Central memory CD8-positive, alpha-beta T cell (primary cell): ENCODE measurements around the gene SETD3.
A peak's percentile ranks its signal among the peaks of the same experiment; 100 is the strongest.

Experiments used
- ATAC-seq: fragments of 150-1000 bp; cut with Tn5 transposase; replicated peaks from 2 replicates; pipeline ENCODE4 v1.10.0; 2022; ENCODE audit warnings: mild to moderate bottlenecking, moderate FRiP score, moderate number of reproducible peaks; ENCODE audit not compliant: poor library complexity, severe bottlenecking; ENCODE audit errors: extremely low read depth
- DNase-seq, 2 donors: peaks; one replicate each; pipeline ENCODE4 v3.0.0; 2021; ENCODE audit warnings: low spot score in 2 of 2
- H3K27ac Mint-ChIP-seq: one replicate; pipeline ENCODE4 v1.8.0; 2022; ENCODE audit warnings: low read depth, mild to moderate bottlenecking, moderate library complexity, mixed read lengths
- H3K27me3 Mint-ChIP-seq: one replicate; pipeline ENCODE4 v1.8.0; 2022; ENCODE audit warnings: mixed read lengths
- H3K36me3 Mint-ChIP-seq: one replicate; pipeline ENCODE4 v1.8.0; 2022; ENCODE audit warnings: mild to moderate bottlenecking, moderate library complexity, mixed read lengths; ENCODE audit not compliant: insufficient read depth
- H3K4me1 Mint-ChIP-seq: one replicate; pipeline ENCODE4 v1.8.0; 2022; ENCODE audit warnings: mixed read lengths
- H3K4me3 Mint-ChIP-seq: one replicate; pipeline ENCODE4 v1.8.0; 2022; ENCODE audit warnings: mild to moderate bottlenecking, moderate library complexity, mixed read lengths
- H3K9me3 Mint-ChIP-seq: one replicate; pipeline ENCODE4 v1.8.0; 2022; ENCODE audit warnings: mixed read lengths

Gene SETD3

DNA sequence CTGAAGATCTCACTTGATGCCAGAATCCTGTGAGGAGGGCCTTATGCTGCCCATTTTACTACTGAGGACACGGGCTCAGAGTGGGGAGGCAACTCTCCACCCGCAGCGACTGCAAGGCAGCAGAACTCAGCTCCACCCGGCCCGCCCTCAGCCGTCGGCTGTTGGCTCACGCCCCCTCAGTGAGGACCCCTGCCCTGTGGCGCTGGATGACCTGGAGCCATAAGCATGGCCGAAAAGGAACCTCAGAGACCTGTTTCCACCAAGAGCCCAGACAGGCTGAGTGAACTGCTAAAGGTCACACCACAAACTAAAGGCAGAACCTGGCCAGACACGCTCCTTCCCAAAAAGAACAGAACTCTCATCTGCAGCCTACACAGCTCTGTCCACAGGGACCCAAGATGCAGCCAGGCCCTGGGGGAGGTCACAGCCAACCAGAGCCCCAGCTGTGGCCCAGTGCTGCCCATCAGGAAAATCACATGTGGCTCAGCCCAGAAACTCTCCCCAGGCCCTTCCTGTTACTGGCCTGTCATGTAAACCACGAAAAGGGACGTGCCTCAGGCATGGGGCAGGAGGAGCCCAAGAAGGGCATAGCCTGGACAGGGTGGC, 33.4 kb upstream of the SETD3 start:
- no peak for DNase-seq
- H3K27ac Mint-ChIP-seq: peak overlapping the region; percentile 49

DNA sequence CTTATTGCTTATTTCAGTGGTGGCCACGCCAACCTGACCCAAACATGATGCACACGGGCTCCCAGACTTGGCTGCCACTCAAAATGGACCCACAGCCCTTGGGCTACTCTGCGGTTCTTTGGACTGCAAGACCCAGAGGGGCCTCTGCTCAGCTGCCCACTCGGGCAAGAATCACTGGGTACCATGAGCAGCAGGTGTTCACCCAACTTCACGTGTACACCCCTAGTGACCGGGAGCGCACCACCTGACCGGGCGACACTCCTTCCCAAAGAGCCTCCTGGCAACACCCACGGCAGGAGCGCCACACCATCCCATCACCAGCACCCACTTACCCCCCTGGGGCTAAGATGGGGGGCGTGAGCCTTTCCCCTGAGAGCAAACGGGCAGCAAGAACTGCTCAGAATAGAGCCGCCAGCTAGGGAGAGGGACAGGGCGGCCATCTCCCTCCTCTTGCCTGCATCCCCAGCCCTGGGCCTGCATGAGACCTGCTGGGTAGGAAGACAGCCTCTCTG, 32.6 kb upstream of the SETD3 start:
- no peak overlapping the region for H3K27ac Mint-ChIP-seq
- H3K27me3 Mint-ChIP-seq: no peaks in the 10 kb centered on the region
- peaks cover 37% of the 10 kb centered on the region for H3K36me3 Mint-ChIP-seq
- H3K9me3 Mint-ChIP-seq: no peaks in the 10 kb centered on the region
- H3K4me3 Mint-ChIP-seq: no peak overlapping the region
- ATAC-seq (no peak), DNase-seq (no peak)
- peaks cover 4% of the 10 kb centered on the region for H3K4me1 Mint-ChIP-seq

More for the DNA sequence above, 33.4 kb upstream of the SETD3 start:
- no peaks in the 10 kb centered on the region for H3K27me3 Mint-ChIP-seq
- ATAC-seq: no peak
- peaks cover 32% of the 10 kb centered on the region for H3K36me3 Mint-ChIP-seq
- no peaks in the 10 kb centered on the region for H3K9me3 Mint-ChIP-seq
- H3K4me1 Mint-ChIP-seq: no peaks in the 10 kb centered on the region
- no peak overlapping the region for H3K4me3 Mint-ChIP-seq

DNA sequence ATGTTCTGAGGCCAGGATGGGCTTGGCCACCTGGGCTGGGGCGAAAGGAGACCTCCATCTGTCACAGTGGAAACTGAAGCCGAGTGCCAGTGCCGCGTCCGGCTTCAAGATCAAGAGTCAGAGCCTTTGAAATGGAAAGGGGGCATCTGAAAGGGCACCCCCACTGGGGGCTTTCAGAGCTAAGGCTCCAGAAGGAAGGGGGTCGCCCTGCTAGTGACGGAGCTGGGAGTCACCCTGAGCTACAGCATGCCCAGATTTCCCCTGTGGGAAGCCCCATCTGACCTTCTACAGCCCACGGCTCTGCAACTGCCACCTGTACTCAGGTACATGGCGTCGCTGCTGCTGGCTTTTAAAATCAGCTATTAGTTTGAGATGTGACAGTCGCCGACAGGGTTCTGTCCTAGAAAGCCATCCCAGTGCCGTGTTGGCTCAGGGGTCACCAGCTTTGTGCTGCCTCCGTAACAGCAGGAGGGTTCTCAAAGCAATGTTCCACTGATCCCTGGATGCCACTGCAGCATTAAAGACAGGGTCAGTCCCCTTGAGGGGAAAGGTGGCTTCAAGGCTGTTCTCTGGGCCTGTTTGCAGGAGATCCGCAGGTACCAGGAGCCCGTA, 32.0 kb upstream of the SETD3 start:
- H3K4me3 Mint-ChIP-seq: no peak overlapping the region
- no peak overlapping the region for H3K27ac Mint-ChIP-seq
- peaks cover 40% of the 10 kb centered on the region for H3K36me3 Mint-ChIP-seq
- H3K4me1 Mint-ChIP-seq: peaks cover 5% of the 10 kb centered on the region
- ATAC-seq (no peak), DNase-seq (no peak)
- H3K9me3 Mint-ChIP-seq: no peaks in the 10 kb centered on the region
- no peaks in the 10 kb centered on the region for H3K27me3 Mint-ChIP-seq

DNA sequence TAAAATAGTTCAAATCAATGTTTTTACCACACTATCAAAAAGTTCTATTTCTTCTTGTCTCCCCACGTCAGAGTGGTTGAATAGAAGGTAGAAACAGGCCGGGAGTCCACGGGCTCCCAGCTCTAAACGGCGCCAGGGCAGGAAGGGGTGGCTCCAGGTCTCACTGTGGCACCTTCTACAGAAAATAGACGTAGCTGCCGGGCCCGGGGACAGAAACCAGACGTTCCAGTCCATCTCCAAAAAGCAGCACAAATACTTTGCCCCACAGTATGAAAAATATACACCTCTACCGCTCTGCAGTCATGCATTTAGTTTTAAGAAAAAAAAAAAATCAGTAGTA, 31.4 kb upstream of the SETD3 start:
- Mint-ChIP-seq H3K27me3 (no peaks in the 10 kb centered on the region), H3K9me3 (no peaks in the 10 kb centered on the region), H3K36me3 (peaks cover 46% of the 10 kb centered on the region), H3K4me3 (no peak overlapping the region), H3K27ac (no peak overlapping the region), H3K4me1 (peaks cover 5% of the 10 kb centered on the region)
- DNase-seq (no peak), ATAC-seq (no peak)

DNA sequence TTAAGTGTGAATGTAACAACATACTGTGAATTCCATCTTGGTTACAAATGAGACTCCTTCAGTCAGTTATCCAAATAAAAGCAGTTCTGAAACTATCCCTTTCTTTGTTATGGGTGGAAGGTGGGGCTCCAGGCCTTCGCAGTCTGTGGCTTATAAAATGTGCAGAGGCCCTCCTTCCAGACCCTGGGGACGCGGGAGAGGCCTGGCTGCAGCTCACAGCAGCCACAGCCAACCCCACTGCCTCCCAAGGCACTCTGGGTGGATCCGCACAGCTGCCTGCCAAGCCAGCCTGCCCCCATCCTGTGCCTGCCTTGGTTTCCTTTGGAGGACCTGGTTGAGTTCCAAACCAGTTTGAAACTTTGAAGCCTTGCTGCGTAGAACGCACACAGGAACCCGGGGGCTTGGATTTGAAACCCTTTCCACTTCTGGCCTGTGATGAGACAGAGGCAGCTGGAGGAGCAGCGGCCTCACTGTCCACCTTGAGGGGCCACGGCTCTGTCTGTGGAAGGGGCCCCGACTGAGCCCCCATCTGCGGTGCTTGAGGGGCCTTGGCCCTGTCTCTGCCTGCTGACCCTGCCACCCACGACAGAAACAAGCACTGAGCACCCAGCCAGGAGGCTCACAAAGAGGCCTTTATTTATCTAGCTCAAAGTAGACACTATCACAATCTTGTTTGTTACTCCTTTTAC, 30.9 kb upstream of the SETD3 start:
- H3K27me3 Mint-ChIP-seq: no peaks in the 10 kb centered on the region
- no peaks in the 10 kb centered on the region for H3K9me3 Mint-ChIP-seq
- DNase-seq (no peak), ATAC-seq (no peak)
- peaks cover 51% of the 10 kb centered on the region for H3K36me3 Mint-ChIP-seq
- peaks cover 5% of the 10 kb centered on the region for H3K4me1 Mint-ChIP-seq
- H3K27ac Mint-ChIP-seq: no peak overlapping the region
- H3K4me3 Mint-ChIP-seq: no peak overlapping the region

DNA sequence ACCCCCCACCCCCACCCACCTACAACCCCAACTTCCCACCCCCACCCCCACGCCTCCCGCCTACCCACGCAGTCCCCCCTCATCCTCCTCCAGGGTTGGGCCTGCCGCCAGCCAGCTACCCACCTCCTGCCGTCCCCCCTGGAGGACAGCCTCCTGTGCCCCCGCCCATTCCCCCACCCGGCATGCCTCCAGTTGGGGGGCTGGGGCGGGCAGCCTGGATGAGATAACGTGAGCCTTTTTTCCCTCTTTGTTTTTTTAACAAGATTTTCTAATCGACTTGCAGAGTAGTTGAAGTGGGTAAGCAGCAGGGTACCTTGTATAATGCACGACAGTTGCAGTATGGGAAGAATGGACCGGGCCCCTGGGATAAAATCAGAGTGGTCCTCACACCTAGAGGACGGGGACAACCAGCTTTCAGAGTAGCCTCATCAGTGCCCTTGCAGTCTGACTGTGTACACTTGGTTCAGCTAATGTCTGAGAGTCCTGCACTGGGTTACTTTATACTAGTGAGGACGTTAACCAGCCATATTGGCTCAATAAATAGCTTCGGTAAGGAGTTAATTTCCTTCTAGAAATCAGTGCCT, 30.0 kb upstream of the SETD3 start:
- Mint-ChIP-seq H3K27me3 (no peaks in the 10 kb centered on the region), H3K9me3 (no peaks in the 10 kb centered on the region), H3K4me3 (no peak overlapping the region), H3K36me3 (peaks cover 56% of the 10 kb centered on the region), H3K27ac (no peak overlapping the region), H3K4me1 (peaks cover 5% of the 10 kb centered on the region)
- ATAC-seq (no peak), DNase-seq (no peak)

DNA sequence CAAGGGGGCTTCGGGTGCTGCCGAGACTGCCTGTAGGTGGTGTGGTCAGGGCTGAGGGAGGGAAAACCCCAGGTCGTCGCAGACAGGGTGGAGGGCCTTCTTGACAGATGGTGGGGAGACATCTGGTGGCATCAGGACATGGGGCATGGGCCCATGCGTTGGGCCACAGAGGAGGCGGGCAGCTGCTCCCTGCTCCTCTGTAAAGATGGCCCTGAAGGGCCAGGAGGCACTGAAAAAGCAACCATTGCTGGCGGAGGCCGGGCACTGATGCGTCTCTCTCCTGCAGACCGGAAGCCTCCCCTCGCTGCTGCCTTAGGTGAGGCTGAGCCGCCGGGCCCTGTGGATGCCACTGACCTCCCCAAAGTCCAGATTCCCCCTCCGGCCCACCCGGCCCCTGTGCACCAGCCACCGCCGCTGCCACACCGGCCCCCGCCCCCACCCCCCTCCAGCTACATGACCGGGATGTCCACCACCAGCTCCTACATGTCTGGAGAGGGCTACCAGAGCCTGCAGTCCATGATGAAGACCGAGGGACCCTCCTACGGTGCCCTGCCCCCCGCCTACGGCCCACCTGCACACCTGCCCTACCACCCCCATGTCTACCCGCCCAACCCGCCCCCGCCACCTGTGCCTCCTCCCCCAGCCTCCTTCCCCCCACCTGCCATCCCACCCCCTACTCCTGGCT, 29.4 kb upstream of the SETD3 start:
- H3K36me3 Mint-ChIP-seq: peaks cover 61% of the 10 kb centered on the region

DNA sequence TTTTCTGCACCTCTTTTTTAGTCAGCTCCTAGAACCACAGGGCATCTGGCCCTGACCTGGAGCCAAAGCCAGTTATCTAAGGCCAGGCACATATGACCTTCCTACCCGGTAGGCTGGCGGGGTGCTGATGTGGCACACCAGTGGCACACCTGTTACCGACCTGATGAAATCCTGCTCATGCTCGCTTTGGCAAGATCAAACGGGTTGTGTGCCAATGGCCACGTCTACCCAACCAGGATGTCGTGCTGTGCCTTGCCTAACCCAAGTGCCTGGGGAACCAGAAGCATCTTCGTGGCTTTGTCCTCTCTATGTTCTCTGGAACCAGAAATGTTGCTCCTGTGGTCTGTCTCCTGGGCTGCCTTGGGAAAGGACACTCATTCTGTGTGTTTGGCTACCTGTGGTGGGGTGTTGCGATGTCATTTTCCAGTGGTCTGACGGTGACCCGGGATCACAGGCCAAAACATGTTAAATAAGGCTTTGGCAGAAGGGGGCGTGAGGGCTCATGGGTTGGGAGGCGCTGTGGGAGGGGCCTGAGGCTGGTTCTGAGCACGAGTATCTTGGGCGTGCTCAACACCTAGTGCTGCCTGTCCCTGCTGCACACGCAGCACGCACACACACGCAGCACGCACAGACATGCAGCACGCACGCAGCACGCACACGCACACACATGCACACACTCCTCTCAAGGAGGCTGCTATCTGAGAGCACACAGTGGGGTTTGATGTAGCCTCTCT, 28.4 kb upstream of the SETD3 start:
- Mint-ChIP-seq H3K4me1 (peaks cover 5% of the 10 kb centered on the region), H3K4me3 (no peak overlapping the region), H3K27ac (peak overlapping the region; percentile 79), H3K27me3 (no peaks in the 10 kb centered on the region), H3K36me3 (peaks cover 62% of the 10 kb centered on the region), H3K9me3 (no peaks in the 10 kb centered on the region)
- DNase-seq: no peak
- no peak for ATAC-seq

More for the DNA sequence above, 29.4 kb upstream of the SETD3 start:
- peaks cover 5% of the 10 kb centered on the region for H3K4me1 Mint-ChIP-seq
- H3K4me3 Mint-ChIP-seq: no peak overlapping the region
- DNase-seq (peak in 1 of 2 donors; percentile 12), ATAC-seq (no peak)
- no peaks in the 10 kb centered on the region for H3K9me3 Mint-ChIP-seq
- H3K27me3 Mint-ChIP-seq: no peaks in the 10 kb centered on the region
- H3K27ac Mint-ChIP-seq: no peak overlapping the region

DNA sequence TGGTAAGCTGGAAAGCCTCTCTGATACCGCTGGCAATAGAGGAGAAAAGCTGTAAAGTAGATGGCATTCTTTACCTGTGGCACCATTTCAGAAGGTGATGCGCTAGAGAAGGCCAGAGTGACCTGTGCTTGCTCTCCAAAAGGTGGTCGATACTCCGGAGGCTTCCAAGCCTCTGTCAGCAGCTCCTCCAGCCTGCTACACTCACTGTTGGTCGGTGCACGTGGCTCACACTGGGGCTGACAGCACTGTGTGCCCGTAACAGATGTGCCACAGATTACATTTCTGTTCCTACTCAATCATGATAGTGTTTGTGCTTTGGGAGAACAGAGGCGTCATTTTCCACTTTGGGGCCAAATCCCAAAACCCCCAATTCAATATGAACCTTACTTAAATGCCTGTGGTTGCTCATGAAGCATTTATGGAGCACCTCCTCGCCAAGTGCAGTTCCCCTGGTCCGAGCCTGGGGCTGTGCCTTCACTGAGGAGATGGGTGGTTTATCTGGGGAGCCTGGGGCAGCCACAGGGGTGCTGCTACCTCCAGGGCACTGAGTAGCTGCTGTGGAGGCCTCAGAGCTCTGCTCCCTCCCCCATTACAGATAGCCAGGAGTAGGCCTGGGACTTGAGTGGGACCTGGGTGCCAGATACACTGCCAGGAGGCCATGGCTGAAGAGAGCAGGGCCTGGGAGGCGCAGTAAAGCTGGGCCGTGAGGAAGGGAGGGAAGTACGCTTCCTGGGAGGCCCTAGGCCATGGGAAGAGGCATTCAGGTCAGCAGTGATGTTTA, 27.4 kb upstream of the SETD3 start:
- Mint-ChIP-seq H3K36me3 (peaks cover 67% of the 10 kb centered on the region), H3K9me3 (no peaks in the 10 kb centered on the region), H3K27ac (peak overlapping the region; percentile 79), H3K4me3 (no peak overlapping the region), H3K27me3 (no peaks in the 10 kb centered on the region), H3K4me1 (peaks cover 5% of the 10 kb centered on the region)
- DNase-seq (no peak), ATAC-seq (no peak)

DNA sequence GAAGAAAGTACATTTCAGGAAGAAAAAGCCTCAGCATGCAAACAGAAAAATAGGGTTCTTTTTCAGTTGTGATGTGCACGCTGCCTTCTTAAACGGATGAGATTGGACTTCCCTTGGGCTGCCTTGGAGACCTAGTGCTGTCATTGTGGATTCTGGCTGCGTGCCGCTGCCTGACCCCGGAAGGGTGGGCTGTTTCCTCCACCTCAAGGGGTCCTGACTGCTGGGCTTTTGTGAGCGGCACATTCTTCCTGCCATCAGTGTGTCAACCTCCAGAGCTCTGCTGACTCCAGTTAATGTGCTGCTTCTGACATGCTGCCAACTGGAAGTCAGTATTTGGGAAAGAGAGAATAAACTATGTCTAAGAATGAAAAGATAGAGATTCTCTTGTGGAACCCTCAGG, 25.6 kb upstream of the SETD3 start:
- Mint-ChIP-seq H3K27ac (peak overlapping the region; percentile 60), H3K36me3 (peaks cover 74% of the 10 kb centered on the region), H3K4me1 (peaks cover 5% of the 10 kb centered on the region), H3K9me3 (no peaks in the 10 kb centered on the region), H3K27me3 (no peaks in the 10 kb centered on the region), H3K4me3 (no peak overlapping the region)
- DNase-seq: no peak
- ATAC-seq: no peak

DNA sequence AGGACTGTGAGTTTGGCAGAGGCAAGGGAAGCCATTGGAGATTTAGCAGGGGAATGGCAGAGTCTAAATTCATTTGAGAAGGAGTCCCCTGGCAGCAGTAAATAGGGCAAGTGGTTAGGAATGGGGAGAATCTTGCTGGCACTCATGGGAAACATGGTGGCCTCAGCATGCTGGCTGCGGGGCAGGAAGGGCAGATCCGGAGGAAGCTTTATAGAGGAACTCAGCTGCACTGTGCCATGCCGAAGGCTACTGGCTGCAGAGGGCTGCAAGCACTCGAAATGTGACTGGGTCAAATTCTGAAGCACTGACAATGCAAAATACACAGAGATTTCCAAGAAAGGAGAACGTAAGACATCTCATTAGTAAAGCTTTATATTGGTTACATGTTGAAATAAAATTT, 24.4 kb upstream of the SETD3 start:
- Mint-ChIP-seq H3K4me3 (no peak overlapping the region), H3K27ac (no peak overlapping the region), H3K36me3 (peaks cover 82% of the 10 kb centered on the region), H3K9me3 (no peaks in the 10 kb centered on the region), H3K4me1 (peaks cover 5% of the 10 kb centered on the region), H3K27me3 (no peaks in the 10 kb centered on the region)
- ATAC-seq (no peak), DNase-seq (no peak)
